Measurements from ENCODE around the gene ATP8B4. TPM values are rescaled to one million over a fixed set of nuclear protein-coding genes. Genes with fewer than 3 reads are reported as not detected.

The ATP8B4 gene
- total RNA-seq, result under 0.01 TPM in 1 of 2 replicates, not detected in the other

GRCh38 chr15:50119063-50120040, at the start of gene ATP8B4:
ATP8B4 (minus strand) TSS chr15:50119233; CDS start chr15:50106966, 12,267 bp downstream.

Small RNA genes lying within 50 kb of the gene (small RNA-seq; reads per million reads assigned to genes)
- not detected for gene RNA5SP394

Other genes starting within 250 kb of the ATP8B4 start
- gene SLC27A2, start 63.0 kb upstream of the ATP8B4 start, total RNA-seq, result not detected in 2 replicates
- not detected in 2 replicates for gene HDC, start 146.5 kb upstream of the ATP8B4 start, total RNA-seq
- gene GABPB1, start 236.0 kb upstream of the ATP8B4 start, total RNA-seq, result 23.9 and 32.4 TPM in 2 replicates

Measured in placental epithelial cell (primary cell).